ENCODE results near the gene IKBKE. TPM values are rescaled to one million over a fixed set of nuclear protein-coding genes. Genes with fewer than 3 reads are reported as not detected.

The IKBKE gene
- total and polyA plus RNA-seq, 10 of the 15 experiments (the other 5 are each of a cell fraction or from before 2014, with no cell fraction given) = 12.8 to 35.1 (median 23.1) TPM

DNA sequence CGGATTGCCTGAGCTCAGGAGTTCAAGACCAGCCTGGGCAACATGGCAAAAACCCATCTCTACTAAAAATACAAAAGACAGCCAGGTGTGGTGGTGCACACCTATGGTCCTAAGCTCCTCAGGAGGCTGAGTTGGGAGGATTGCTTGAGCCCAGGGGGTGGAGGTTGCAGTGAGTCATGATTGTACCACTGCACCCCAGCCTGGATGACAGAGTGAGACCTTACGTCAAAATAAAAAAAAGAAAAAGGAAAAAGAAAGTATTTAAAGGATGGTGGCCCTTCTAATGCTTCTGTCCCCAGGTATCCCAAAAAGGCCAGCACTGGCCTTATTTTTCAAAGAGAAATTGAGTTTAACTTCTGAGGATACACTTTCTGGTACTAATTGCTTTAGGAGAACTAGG, 1.7 kb downstream of the IKBKE start:
- TSS peak; percentile 52 for BruUV-seq (replicated peaks)
- CTCF ChIA-PET = interaction anchor here (1.0 to 4.1 kb wide), 9 partner anchors 9 to 137 kb away, joined by 3 to 61 read pairs (median 18); no protein-coding TSS in a partner anchor
- intact Hi-C loops (cut with micrococcal nuclease; ENCODE audit: unreplicated experiment) (loop anchor here (5.0 kb wide), 1 partner anchor 85 kb away; no protein-coding TSS in a partner anchor), in situ Hi-C loops (cut with MboI) (no loop called here)
- TF ChIP-seq, protein P1, sequence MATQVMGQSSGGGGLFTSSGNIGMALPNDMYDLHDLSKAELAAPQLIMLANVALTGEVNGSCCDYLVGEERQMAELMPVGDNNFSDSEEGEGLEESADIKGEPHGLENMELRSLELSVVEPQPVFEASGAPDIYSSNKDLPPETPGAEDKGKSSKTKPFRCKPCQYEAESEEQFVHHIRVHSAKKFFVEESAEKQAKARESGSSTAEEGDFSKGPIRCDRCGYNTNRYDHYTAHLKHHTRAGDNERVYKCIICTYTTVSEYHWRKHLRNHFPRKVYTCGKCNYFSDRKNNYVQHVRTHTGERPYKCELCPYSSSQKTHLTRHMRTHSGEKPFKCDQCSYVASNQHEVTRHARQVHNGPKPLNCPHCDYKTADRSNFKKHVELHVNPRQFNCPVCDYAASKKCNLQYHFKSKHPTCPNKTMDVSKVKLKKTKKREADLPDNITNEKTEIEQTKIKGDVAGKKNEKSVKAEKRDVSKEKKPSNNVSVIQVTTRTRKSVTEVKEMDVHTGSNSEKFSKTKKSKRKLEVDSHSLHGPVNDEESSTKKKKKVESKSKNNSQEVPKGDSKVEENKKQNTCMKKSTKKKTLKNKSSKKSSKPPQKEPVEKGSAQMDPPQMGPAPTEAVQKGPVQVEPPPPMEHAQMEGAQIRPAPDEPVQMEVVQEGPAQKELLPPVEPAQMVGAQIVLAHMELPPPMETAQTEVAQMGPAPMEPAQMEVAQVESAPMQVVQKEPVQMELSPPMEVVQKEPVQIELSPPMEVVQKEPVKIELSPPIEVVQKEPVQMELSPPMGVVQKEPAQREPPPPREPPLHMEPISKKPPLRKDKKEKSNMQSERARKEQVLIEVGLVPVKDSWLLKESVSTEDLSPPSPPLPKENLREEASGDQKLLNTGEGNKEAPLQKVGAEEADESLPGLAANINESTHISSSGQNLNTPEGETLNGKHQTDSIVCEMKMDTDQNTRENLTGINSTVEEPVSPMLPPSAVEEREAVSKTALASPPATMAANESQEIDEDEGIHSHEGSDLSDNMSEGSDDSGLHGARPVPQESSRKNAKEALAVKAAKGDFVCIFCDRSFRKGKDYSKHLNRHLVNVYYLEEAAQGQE (IDR thresholded peaks at IDR 0.05; ENCODE audit: low read depth, low read length) = no peak
- TF ChIP-seq HCFC1 (IDR thresholded peaks at IDR 0.05; ENCODE audit: low read length) (no peak), ZNF217 (IDR thresholded peaks at IDR 0.05) (no peak), GATAD2B (conservative IDR thresholded peaks at IDR 0.05; ENCODE audit: low read depth) (no peak), FOS (IDR thresholded peaks at IDR 0.05; ENCODE audit: borderline replicate concordance, extremely low read depth, insufficient read length) (no peak), NRF1 (conservative IDR thresholded peaks at IDR 0.05; ENCODE audit: low read depth, low read length) (no peak), NR2F1 (conservative IDR thresholded peaks at IDR 0.05) (no peak), RELB (IDR thresholded peaks at IDR 0.05; ENCODE audit: low read depth) (no peak), BCL11A (IDR thresholded peaks at IDR 0.05; ENCODE audit: low read depth, low read length) (no peak), NR2C2 (IDR thresholded peaks at IDR 0.05; ENCODE audit: borderline replicate concordance, control insufficient read depth, insufficient read length, low read depth) (no peak), TAF1 (IDR thresholded peaks at IDR 0.05; ENCODE audit: borderline replicate concordance, low read depth, low read length) (no peak), SMAD1 (IDR thresholded peaks at IDR 0.05; ENCODE audit: low read depth, partially characterized antibody) (no peak)
- DNase-seq (ENCODE audit: low read depth, low spot score) = no peak
- H4K20me1 ChIP-seq (ENCODE audit: control insufficient read depth, insufficient read depth) = no peaks in the 10 kb centered on the region
- no peak overlapping the region for H2AFZ ChIP-seq (ENCODE audit: control insufficient read depth, low read depth, low read length)
- H3K9ac ChIP-seq (ENCODE audit: control insufficient read depth, insufficient read depth, low read length) = peak overlapping the region; percentile 77
- WGBS (ENCODE audit: insufficient coverage, insufficient replicate concordance, low lambda C conversion rate, missing lambda C conversion rate) = 39% methylated on average over 2 of the region's 2 CpGs
- H3K36me3 ChIP-seq (ENCODE audit: control insufficient read depth in 2 of 2, insufficient read depth in 2 of 2, low read length in 1 of 2) = peaks cover 18 to 19% of the 10 kb centered on the region in 2 experiments
- no peaks in the 10 kb centered on the region for H3K9me3 ChIP-seq (replicated peaks; ENCODE audit: control insufficient read depth, insufficient read depth, low read length)
- H3K27ac ChIP-seq (ENCODE audit: control insufficient read depth, insufficient read depth) = peak overlapping the region; percentile 88
- H3K4me2 ChIP-seq (ENCODE audit: control insufficient read depth, insufficient read depth) = peak overlapping the region; percentile 99
- no peak for FAIRE-seq
- POLR2A ChIA-PET = interaction anchor here (0.8 to 4.3 kb wide), 8 partner anchors 18 to 268 kb away, joined by 3 to 37 read pairs (median 6); partner anchors contain the start of gene DYRK3
- peak overlapping the region; percentile 94 for H3K4me3 ChIP-seq
- RAD21 ChIA-PET (ENCODE audit: unreplicated experiment) = interaction anchor here (0.9 to 3.6 kb wide), 10 partner anchors 8 to 495 kb away, joined by 3 to 55 read pairs (median 8); partner anchors contain the start of gene DYRK3
- ATAC-seq = no peak
- no peaks in the 10 kb centered on the region for H3K27me3 ChIP-seq (replicated peaks in 1 of 2; ENCODE audit: control insufficient read depth in 2 of 2, insufficient read depth in 2 of 2, low read length in 1 of 2)
- H3K4me1 ChIP-seq (ENCODE audit: control insufficient read depth, insufficient read depth, low read length) = peaks cover 50% of the 10 kb centered on the region
- SMC1A ChIA-PET (ENCODE audit: uncharacterized antibody, unreplicated experiment) = interaction anchor here (1.0 to 4.4 kb wide), 10 partner anchors 7 to 191 kb away, joined by 3 to 31 read pairs (median 16); partner anchors contain the start of gene RASSF5
- H3K79me2 ChIP-seq (ENCODE audit: control insufficient read depth, insufficient read depth, low read length) = peaks cover 38% of the 10 kb centered on the region

Measured in GM12878 (cell line).